HCT116 (cell line): ENCODE results near the gene FIBCD1. TPM values are rescaled to one million over a fixed set of nuclear protein-coding genes. Genes with fewer than 3 reads are reported as not detected.

Source experiments
- ATAC-seq: fragments of 200-7000 bp; cut with Tn5 transposase; 2 replicates; pipeline ENCODE4 v1.9.1; 2020; ENCODE audit warnings: mild to moderate bottlenecking, moderate library complexity
- BruUV-seq: library from RNA; stranded (reverse); fragments of 400-500 nt; replicated peaks from 2 replicates; lab custom pipeline; 2021; lab: Mats Ljungman, UMichigan
- CTCF ChIA-PET: fragments of 300-600 bp; sonication (Branson Sonifier 250); formaldehyde crosslinking; loops from one replicate; lab custom pipeline; 2021; ENCODE audit warnings: antibody characterized with exemption; lab: Charles Lee
- POLR2A ChIA-PET: fragments of 300-600, 350-600 bp; sonication (Branson Sonifier 250); formaldehyde crosslinking; loops from one replicate; lab custom pipeline; 2021; ENCODE audit warnings: antibody characterized with exemption; lab: Charles Lee
- RAD21 ChIA-PET, 2 experiments: fragments of 300-600 bp; sonication (Branson Sonifier 250); formaldehyde crosslinking; loops; one replicate each; lab custom pipeline; 2023; ENCODE audit warnings: low total read pairs in 2 of 2; ENCODE audit not compliant: uncharacterized antibody in 2 of 2, unreplicated experiment in 2 of 2, low non-redundant PET in 1 of 2; lab: Charles Lee
- DNase-seq: peaks from one replicate; pipeline ENCODE4 v3.0.0-alpha.2; 2010; ENCODE audit warnings: low read depth, low spot score
- H2AFZ ChIP-seq: fragments of 200-600 bp; shearing (Covaris generic), sonication (generic); 2 replicates; pipeline ENCODE4 v1.6.1; 2017; ENCODE audit warnings: low read depth, mixed run types, mixed read lengths, antibody characterized with exemption, low read length; ENCODE audit not compliant: poor library complexity, severe bottlenecking
- H3K27ac ChIP-seq: 2 replicates; pipeline ENCODE4 v1.5.1; 2012; ENCODE audit warnings: low read depth, low read length
- H3K27me3 ChIP-seq: fragments of 200-600 bp; sonication (generic); 2 replicates; pipeline ENCODE4 v1.6.1; 2016; ENCODE audit warnings: mixed run types, low read length, mixed read lengths; ENCODE audit not compliant: insufficient read depth
- H3K36me3 ChIP-seq, 2 experiments: fragments of 200-500 bp in 1 of 2; fragments of 200-600 bp in 1 of 2; sonication (Bioruptor generic) in 1 of 2; sonication (generic) in 1 of 2; 2 replicates each; pipeline versions ENCODE4 v1.5.1 to v1.6.1; 2014 to 2016; ENCODE audit warnings: low read length in 2 of 2, inconsistent platforms in 1 of 2, mixed read lengths in 1 of 2, mixed run types in 1 of 2; ENCODE audit not compliant: insufficient read depth in 2 of 2, control insufficient read depth in 1 of 2
- H3K4me1 ChIP-seq, 2 experiments: fragments of 200-600 bp in 1 of 2; sonication (generic) in 1 of 2; 2 replicates each; pipeline versions ENCODE4 v1.5.1 to v1.6.1; 2012 to 2017; ENCODE audit warnings: low read length in 2 of 2, inconsistent platforms in 1 of 2, mild to moderate bottlenecking in 1 of 2, mixed read lengths in 1 of 2, mixed run types in 1 of 2, moderate library complexity in 1 of 2; ENCODE audit not compliant: insufficient read depth in 2 of 2, control insufficient read depth in 1 of 2
- H3K4me2 ChIP-seq: fragments of 200-600 bp; sonication (generic); 2 replicates; pipeline ENCODE4 v1.6.1; 2017; ENCODE audit warnings: mixed run types, low read length, mixed read lengths
- H3K4me3 ChIP-seq, 2 experiments: fragments of 200-600 bp in 1 of 2; sonication (generic) in 1 of 2; replicated peaks in 1 of 2; 2 replicates each; pipeline ENCODE4 v1.5.1; 2011 to 2016; ENCODE audit warnings: low read length in 2 of 2, control low read depth in 1 of 2, low read depth in 1 of 2, mild to moderate bottlenecking in 1 of 2, mixed read lengths in 1 of 2, mixed run types in 1 of 2
- H3K79me2 ChIP-seq: fragments of 200-600 bp; sonication (generic); 2 replicates; pipeline ENCODE4 v1.6.1; 2017; ENCODE audit warnings: mild to moderate bottlenecking, mixed run types, low read length, moderate library complexity, mixed read lengths; ENCODE audit not compliant: insufficient read depth
- H3K9ac ChIP-seq: fragments of 200-600 bp; sonication (generic); 2 replicates; pipeline ENCODE4 v1.6.1; 2016; ENCODE audit warnings: low read length, mixed read lengths
- H3K9me2 ChIP-seq: fragments of 200-600 bp; sonication (generic), shearing (Covaris generic); 2 replicates; pipeline ENCODE4 v1.6.1; 2017; ENCODE audit warnings: mixed run types, mild to moderate bottlenecking, moderate library complexity; ENCODE audit not compliant: insufficient read depth
- H3K9me3 ChIP-seq, 2 experiments: fragments of 200-500 bp in 1 of 2; fragments of 200-600 bp in 1 of 2; sonication (Bioruptor generic) in 1 of 2; sonication (generic) in 1 of 2; 2 replicates each; pipeline ENCODE4 v1.6.1; 2014 to 2017; ENCODE audit warnings: low read length in 2 of 2, mixed read lengths in 2 of 2, inconsistent platforms in 1 of 2, low read depth in 1 of 2, mild to moderate bottlenecking in 1 of 2, mixed run types in 1 of 2, moderate library complexity in 1 of 2; ENCODE audit not compliant: control insufficient read depth in 1 of 2, insufficient read depth in 1 of 2
- H4K20me1 ChIP-seq: fragments of 200-600 bp; sonication (generic), shearing (Covaris generic); 2 replicates; pipeline ENCODE4 v1.6.1; 2017; ENCODE audit warnings: mixed run types, mild to moderate bottlenecking, moderate library complexity; ENCODE audit not compliant: insufficient read depth
- CEBPB ChIP-seq: IDR thresholded peaks from 2 replicates; pipeline ENCODE4 v1.6.1; 2012; ENCODE audit warnings: low read depth
- ELF1 ChIP-seq: IDR thresholded peaks from 2 replicates; pipeline ENCODE4 v1.6.1; 2012; ENCODE audit warnings: low read depth, borderline replicate concordance
- EZH2 ChIP-seq: fragments of 200-600 bp; sonication (generic); IDR thresholded peaks from 2 replicates; pipeline ENCODE4 v1.6.1; 2017; ENCODE audit warnings: antibody characterized with exemption, mixed run types
- JUND ChIP-seq: IDR thresholded peaks from 2 replicates; pipeline ENCODE4 v1.6.1; 2012
- POLR2A ChIP-seq: IDR thresholded peaks from 2 replicates; pipeline ENCODE4 v1.7.0; 2011; ENCODE audit warnings: borderline replicate concordance; ENCODE audit not compliant: insufficient read depth, insufficient read length; ENCODE audit errors: extremely low read depth
- POLR2AphosphoS5 ChIP-seq: IDR thresholded peaks from 2 replicates; pipeline ENCODE4 v1.6.1; 2011; ENCODE audit warnings: mild to moderate bottlenecking, low read depth, low read length, moderate library complexity
- SIN3A ChIP-seq: IDR thresholded peaks from 2 replicates; pipeline ENCODE4 v1.6.1; 2012; ENCODE audit warnings: low read depth
- YY1 ChIP-seq: IDR thresholded peaks from 2 replicates; pipeline ENCODE4 v1.6.1; 2011; ENCODE audit warnings: low read length, low read depth, moderate library complexity, mild to moderate bottlenecking; ENCODE audit not compliant: insufficient replicate concordance; ENCODE audit errors: extremely low read depth
- ZNF274 ChIP-seq: fragments of 200-500 bp; sonication (Bioruptor generic); IDR thresholded peaks from 2 replicates; pipeline ENCODE4 v1.6.1; 2014; ENCODE audit warnings: mild to moderate bottlenecking, low read depth, low read length, inconsistent platforms
- intact Hi-C: fragments of 100-400 bp; cut with micrococcal nuclease; formaldehyde crosslinking; loops from 2 replicates; pipeline ENCODE4 v1.10.0; 2022
- total RNA-seq: library from RNA; stranded (reverse); gene quantifications from one replicate; pipeline ENCODE4 v1.2.1, GENCODE V29; 2021; ENCODE audit not compliant: unreplicated experiment
- TF ChIP-seq, protein P1 (sequence below), 3 experiments: fragments of 200-600 bp in 1 of 3; sonication (generic) in 1 of 3; IDR thresholded peaks in 2 of 3; conservative IDR thresholded peaks in 1 of 3; 2 replicates each; pipeline ENCODE4 v1.5.1; 2012 to 2017; ENCODE audit warnings: low read depth in 2 of 3, low read length in 2 of 3, antibody characterized with exemption in 1 of 3, borderline replicate concordance in 1 of 3, control low read depth in 1 of 3, mild to moderate bottlenecking in 1 of 3, mixed read lengths in 1 of 3, mixed run types in 1 of 3, moderate library complexity in 1 of 3; ENCODE audit not compliant: insufficient read depth in 1 of 3
- TF ChIP-seq, protein P2 (sequence below): IDR thresholded peaks from 2 replicates; pipeline ENCODE4 v1.6.1; 2012; ENCODE audit warnings: low read depth
- TF ChIP-seq, protein P3 (sequence below): IDR thresholded peaks from 2 replicates; pipeline ENCODE4 v1.6.1; 2012

The FIBCD1 gene
- total RNA-seq, 1 experiment from 2014 or later: 26.1 TPM

DNA sequence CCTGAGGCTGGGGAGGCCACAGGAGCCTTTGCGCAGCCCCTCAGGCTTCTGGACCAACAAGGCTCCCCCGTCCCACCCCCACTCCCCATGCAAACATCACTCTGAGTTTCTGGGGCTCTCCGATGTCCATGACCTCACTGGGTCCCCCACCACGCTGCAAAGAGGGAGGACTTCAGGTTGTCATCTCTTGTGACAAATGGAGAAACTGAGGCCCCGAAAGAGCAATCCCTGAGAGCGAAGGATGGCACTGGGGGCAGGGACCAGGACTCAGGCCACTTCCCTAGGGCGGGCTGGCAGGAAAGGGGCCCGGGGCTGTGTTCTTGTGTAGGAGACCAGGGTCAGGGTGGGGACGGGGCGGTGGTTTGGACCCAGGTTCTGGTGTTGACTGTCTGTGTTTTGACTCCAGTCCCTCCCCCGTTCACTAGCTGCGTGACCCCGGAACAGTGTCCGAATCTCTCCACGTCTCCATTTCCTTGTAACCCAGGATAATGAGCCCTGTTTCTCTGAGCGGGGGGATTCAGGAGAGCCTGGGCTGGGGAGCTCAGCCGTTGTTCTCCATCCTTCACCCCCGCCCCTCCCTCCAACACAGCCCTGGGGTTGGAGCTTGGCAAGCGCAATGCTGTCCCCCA, 13.9 kb downstream of the FIBCD1 start:
- ChIA-PET CTCF (no interaction called here), RAD21 (no interaction called here), POLR2A (no interaction called here)
- Histone ChIP-seq H4K20me1 (no peaks in the 10 kb centered on the region), H3K27ac (no peak overlapping the region), H3K4me2 (no peak overlapping the region), H3K79me2 (no peaks in the 10 kb centered on the region), H3K36me3 (no peaks in the 10 kb centered on the region), H3K4me3 (no peak overlapping the region), H3K9me2 (no peaks in the 10 kb centered on the region), H2AFZ (no peak overlapping the region), H3K4me1 (peaks cover 29 to 32% of the 10 kb centered on the region in 2 experiments), H3K9me3 (no peaks in the 10 kb centered on the region), H3K27me3 (no peaks in the 10 kb centered on the region), H3K9ac (no peak overlapping the region)
- ATAC-seq: no peak
- TF ChIP-seq CEBPB: no peak
- TF ChIP-seq ZNF274: no peak
- no peak for TF ChIP-seq YY1
- no peak for TF ChIP-seq POLR2AphosphoS5
- BruUV-seq: no TSS peak
- no peak for DNase-seq
- intact Hi-C loops: no loop called here

DNA sequence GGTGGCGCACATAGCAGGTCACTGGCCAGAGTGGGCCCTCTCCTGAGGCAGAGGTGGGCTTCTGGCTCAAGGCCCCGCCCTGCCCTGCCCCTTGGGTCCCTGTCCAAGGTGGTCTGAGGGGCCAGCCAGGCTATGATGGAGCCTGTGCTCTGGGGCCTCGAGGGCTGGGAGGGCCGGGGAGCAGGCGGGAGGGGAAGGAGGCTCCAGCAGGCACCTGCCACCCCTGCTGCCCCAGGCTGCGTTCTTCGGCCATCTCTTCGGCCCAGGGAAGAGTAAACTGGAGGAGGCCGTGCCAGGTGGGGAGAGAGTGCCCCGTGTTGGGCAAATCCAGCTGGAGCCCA, 14.6 kb downstream of the FIBCD1 start:
- Histone ChIP-seq H3K27me3 (no peaks in the 10 kb centered on the region), H3K9me3 (no peaks in the 10 kb centered on the region), H3K4me3 (no peak overlapping the region), H3K36me3 (no peaks in the 10 kb centered on the region), H3K4me2 (no peak overlapping the region), H3K27ac (no peak overlapping the region), H4K20me1 (no peaks in the 10 kb centered on the region), H3K9ac (no peak overlapping the region), H3K9me2 (no peaks in the 10 kb centered on the region), H3K79me2 (no peaks in the 10 kb centered on the region), H2AFZ (no peak overlapping the region), H3K4me1 (peaks cover 24 to 26% of the 10 kb centered on the region in 2 experiments)
- TF ChIP-seq, protein P1, sequence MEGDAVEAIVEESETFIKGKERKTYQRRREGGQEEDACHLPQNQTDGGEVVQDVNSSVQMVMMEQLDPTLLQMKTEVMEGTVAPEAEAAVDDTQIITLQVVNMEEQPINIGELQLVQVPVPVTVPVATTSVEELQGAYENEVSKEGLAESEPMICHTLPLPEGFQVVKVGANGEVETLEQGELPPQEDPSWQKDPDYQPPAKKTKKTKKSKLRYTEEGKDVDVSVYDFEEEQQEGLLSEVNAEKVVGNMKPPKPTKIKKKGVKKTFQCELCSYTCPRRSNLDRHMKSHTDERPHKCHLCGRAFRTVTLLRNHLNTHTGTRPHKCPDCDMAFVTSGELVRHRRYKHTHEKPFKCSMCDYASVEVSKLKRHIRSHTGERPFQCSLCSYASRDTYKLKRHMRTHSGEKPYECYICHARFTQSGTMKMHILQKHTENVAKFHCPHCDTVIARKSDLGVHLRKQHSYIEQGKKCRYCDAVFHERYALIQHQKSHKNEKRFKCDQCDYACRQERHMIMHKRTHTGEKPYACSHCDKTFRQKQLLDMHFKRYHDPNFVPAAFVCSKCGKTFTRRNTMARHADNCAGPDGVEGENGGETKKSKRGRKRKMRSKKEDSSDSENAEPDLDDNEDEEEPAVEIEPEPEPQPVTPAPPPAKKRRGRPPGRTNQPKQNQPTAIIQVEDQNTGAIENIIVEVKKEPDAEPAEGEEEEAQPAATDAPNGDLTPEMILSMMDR (IDR thresholded peaks at IDR 0.05 in 2 of 3, conservative IDR thresholded peaks at IDR 0.05 in 1 of 3; ENCODE audit: borderline replicate concordance in 1 of 3, insufficient read depth in 1 of 3, low read depth in 2 of 3, low read length in 2 of 3): no peak
- no peak for TF ChIP-seq SIN3A
- TF ChIP-seq POLR2AphosphoS5: no peak
- no peak for TF ChIP-seq ZNF274
- no peak for TF ChIP-seq JUND
- no peak for TF ChIP-seq POLR2A
- TF ChIP-seq, protein P2, sequence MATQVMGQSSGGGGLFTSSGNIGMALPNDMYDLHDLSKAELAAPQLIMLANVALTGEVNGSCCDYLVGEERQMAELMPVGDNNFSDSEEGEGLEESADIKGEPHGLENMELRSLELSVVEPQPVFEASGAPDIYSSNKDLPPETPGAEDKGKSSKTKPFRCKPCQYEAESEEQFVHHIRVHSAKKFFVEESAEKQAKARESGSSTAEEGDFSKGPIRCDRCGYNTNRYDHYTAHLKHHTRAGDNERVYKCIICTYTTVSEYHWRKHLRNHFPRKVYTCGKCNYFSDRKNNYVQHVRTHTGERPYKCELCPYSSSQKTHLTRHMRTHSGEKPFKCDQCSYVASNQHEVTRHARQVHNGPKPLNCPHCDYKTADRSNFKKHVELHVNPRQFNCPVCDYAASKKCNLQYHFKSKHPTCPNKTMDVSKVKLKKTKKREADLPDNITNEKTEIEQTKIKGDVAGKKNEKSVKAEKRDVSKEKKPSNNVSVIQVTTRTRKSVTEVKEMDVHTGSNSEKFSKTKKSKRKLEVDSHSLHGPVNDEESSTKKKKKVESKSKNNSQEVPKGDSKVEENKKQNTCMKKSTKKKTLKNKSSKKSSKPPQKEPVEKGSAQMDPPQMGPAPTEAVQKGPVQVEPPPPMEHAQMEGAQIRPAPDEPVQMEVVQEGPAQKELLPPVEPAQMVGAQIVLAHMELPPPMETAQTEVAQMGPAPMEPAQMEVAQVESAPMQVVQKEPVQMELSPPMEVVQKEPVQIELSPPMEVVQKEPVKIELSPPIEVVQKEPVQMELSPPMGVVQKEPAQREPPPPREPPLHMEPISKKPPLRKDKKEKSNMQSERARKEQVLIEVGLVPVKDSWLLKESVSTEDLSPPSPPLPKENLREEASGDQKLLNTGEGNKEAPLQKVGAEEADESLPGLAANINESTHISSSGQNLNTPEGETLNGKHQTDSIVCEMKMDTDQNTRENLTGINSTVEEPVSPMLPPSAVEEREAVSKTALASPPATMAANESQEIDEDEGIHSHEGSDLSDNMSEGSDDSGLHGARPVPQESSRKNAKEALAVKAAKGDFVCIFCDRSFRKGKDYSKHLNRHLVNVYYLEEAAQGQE: no peak
- TF ChIP-seq, protein P3, sequence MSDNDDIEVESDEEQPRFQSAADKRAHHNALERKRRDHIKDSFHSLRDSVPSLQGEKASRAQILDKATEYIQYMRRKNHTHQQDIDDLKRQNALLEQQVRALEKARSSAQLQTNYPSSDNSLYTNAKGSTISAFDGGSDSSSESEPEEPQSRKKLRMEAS: no peak
- TF ChIP-seq ELF1: no peak
- TF ChIP-seq EZH2: no peak
- ATAC-seq (no peak), DNase-seq (no peak)
- no TSS peak for BruUV-seq
- intact Hi-C loops: no loop called here
- POLR2A ChIA-PET: no interaction called here
- CTCF ChIA-PET: no interaction called here
- RAD21 ChIA-PET: no interaction called here
